Adrenal gland (tissue), 5 donors: ENCODE data around the gene CACNA1C.

Experiments used
- CTCF ChIP-seq, 6 experiments: fragments of 450-650 bp in 4 of 6; fragments of 200-600 bp in 2 of 6; sonication (generic) in 1 of 6; IDR thresholded peaks; 1 replicate in 5 of 6; 2 replicates in 1 of 6; pipeline versions ENCODE4 v1.5.1 to v1.8.0; 2016 to 2021; ENCODE audit warnings: antibody characterized with exemption in 6 of 6, mild to moderate bottlenecking in 2 of 6, moderate library complexity in 1 of 6
- POLR2A ChIP-seq, 2 donors: fragments of 450-650 bp; IDR thresholded peaks; one replicate each; pipeline ENCODE4 v1.6.1; 2017; ENCODE audit warnings: antibody characterized with exemption in 2 of 2, mild to moderate bottlenecking in 2 of 2, moderate library complexity in 1 of 2
- donor health status: DM: no; HTN: no; CAD: no.

GRCh38 chr12:2540535-2540941, 487.8 kb downstream of the CACNA1C start:
- TF ChIP-seq CTCF (IDR thresholded peaks at IDR 0.05), result no peak
- no peak for TF ChIP-seq POLR2A (IDR thresholded peaks at IDR 0.05)
